ENCODE data around the gene KCNQ1.

Gene KCNQ1

DNA sequence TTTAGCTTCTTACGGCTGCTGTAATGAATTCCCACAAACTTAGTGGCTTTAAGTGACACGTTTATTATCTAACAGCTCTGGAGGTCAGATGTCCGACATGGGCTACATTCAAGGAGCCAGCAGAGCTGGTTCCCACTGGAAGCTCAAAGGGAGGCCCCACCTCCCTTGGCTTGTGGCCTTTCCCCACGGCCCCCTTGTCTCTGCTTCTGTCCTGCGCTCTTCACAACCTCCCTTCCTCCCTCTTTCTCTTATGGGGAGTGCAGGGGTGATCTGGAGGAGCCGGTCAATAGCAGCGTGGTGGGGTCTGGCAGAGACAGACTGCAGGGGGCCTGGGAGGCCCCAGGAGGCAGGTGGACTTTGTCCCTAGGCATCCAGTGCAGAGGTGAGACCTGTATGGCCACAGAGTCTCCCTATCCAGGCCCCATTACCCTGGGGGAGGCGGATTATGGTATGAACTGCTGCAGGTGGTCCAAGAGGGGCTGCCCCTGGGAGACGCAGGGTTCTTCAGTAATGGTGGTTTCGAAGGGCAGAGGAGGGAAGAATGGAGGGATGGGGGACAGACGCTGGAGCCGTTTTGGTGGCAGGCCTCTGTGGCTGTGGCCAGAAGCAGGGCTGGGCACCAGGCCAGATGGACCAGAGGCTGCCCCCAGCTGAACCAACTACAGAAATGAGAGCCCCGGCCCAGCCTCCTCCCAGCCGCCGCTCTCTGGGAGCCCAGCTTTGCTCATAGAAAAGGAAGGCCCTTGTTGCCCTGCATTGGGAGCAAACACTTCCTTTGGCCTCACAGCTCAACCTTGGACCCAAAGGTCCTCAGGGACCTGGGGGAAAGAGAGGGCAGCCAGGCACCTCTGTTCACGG, 285.7 kb downstream of the KCNQ1 start:
- DNase-seq (ENCODE audit: low read depth in 2 of 2), result no peak

DNA sequence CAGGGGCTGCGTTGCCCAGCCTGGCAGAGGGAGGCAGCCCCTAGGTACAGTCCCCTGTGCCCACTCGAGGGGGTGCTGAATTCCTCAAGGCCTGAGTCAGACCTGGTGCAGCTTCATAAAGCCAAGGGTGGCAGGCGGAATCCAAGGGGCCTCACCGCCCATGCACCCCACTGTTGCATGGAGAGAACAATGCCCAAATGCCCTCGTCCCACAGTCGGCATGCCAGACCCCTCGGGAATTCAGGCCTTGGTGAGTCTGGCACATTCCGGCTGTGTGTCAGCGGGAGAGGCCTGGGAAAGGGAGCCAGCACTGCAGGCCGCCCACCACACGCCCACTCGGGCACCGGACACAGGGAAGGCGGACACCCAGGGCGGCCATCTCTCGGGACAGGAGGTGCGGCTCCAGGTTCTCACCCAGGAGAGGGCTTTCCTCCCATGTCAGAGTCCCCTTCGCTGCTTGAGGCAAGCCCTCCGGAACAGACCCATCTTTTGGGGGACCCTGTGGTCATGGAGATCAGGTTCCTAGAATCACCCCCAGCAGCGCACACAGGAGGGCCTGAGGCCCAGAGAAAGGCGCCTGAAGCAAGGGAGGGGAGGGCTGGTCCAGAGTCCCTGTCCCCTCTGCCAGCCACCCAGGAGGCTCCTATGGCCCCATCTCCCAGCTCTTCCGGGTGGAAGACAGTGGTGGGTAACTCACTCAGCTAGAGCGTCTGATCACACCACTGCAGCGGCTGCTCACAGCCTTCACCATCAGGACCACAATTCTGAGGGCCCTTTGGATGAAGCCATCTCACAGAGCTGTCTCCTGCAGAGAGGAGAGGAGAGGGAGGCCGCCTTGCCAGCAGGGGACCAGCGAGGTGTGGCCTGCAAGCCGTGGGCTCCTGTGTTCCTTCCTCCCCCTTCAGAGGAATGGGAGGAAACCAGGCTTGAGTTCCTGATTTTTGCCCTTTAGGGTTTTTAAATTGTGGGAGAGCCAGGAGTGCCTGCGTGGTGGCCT, 286.6 kb downstream of the KCNQ1 start:
- no peak for DNase-seq (ENCODE audit: low read depth in 2 of 2)

- DNase-seq (ENCODE audit: low read depth in 2 of 2), result no peak
Observed at GRCh38 chr11:2732261-2732939, 287.6 kb downstream of the KCNQ1 start.

- DNase-seq (ENCODE audit: low read depth in 2 of 2), result no peak
Observed at GRCh38 chr11:2732940-2733628, 288.3 kb downstream of the KCNQ1 start.

GRCh38 chr11:2734181-2735052, 289.6 kb downstream of the KCNQ1 start:
- DNase-seq (ENCODE audit: low read depth in 2 of 2), result no peak

- no peak for DNase-seq (ENCODE audit: low read depth in 2 of 2)
Observed at GRCh38 chr11:2735053-2735589, 290.3 kb downstream of the KCNQ1 start.

GRCh38 chr11:2736577-2737225, 291.9 kb downstream of the KCNQ1 start:
- DNase-seq (ENCODE audit: low read depth in 2 of 2), result no peak

- DNase-seq (ENCODE audit: low read depth in 2 of 2), result no peak
Observed at GRCh38 chr11:2737226-2737590, 292.4 kb downstream of the KCNQ1 start.

DNA sequence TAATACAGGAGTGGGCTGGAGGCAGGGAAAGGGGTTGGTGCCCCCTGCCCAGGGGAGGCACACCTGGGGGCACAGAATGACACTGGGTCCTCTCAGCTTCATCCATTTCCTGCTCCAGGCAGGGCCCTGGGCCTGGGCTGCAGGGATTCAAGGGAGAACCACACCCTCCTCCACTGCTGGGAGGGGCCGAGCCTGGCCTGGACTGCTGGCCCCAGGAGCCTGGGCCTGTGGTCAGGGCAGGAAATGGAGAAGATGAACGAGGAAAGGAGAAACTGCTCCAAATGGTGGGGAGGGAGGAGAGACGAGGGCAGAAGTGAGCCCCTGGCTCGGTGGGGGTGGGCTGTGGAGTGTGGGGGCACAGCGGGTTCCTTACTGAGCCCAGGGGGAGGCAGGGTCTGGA, 293.1 kb downstream of the KCNQ1 start:
- no peak for DNase-seq (ENCODE audit: low read depth in 2 of 2)

- no peak for DNase-seq (ENCODE audit: low read depth in 2 of 2)
Observed at GRCh38 chr11:2738551-2739431, 294.0 kb downstream of the KCNQ1 start.

DNA sequence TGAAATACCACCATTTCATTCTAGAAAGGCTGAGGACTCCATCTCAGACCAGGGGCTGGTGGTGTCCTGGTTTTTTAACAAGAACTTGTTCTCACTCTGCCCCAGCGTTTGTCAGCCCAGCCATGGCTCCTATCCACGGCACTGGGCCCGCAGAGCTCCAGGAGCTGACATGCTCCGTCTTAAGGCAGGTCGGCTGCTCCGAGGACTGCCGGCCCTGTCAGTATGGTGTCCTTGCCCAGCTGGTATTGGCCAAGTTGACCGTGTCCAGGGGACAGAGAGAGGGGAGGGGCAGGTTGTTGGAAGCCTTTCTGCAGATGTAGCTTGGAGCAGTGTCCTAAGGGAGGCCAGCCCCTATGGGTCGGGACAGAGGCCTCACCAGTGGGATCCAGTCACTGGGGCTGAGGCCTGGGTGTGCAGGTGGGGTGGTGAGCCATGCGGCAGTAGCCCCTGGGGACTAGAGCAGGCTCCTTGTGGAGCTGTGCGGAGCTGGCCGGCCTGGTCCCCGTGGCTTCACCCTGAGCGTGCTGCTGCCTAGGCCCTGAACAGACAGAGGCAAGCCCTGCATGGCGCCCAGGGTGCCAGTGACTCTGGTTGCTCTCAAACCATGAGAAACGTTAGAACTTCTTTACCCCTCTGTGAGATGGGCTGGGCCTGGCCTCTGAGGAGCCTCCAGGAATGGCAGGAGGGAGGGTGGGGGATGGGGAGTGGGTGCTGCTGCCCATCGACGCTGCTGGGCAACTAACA, 294.9 kb downstream of the KCNQ1 start:
- no peak for DNase-seq (ENCODE audit: low read depth in 2 of 2)

DNA sequence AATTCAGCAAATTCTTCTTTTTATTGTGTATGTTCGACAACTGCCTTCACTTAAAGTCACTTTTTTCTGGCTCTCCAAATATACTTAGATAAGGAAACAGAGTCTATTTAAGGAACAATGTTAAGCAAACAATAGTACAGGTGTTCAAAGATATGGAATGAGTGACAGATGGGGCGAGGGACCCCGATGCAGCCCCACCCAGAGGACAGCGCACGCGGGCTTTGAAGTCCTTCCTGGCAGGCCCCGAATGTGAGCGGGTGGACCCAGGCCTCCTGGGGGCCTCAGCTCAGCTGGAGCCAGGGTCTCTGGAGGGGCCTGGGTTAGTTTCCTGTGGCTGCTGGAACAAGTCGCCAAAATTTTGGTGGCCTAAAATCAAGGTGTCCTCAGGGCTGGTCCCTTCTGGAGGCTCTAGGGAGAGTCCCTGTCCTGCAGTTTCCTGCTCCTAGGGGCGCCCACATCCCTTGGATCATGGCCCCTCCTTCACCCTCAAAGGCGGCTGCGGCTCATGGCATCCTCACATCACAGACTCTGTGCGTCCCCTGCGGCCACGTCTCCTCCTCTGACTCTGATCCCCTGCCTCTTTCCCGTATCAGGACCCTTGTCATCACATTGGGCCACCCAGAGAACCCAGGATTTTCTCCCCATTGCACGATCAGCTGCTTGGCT, 295.6 kb downstream of the KCNQ1 start:
- DNase-seq (ENCODE audit: low read depth in 2 of 2), result no peak

- DNase-seq (ENCODE audit: low read depth in 2 of 2), result no peak
Observed at GRCh38 chr11:2741006-2741376, 296.2 kb downstream of the KCNQ1 start.

DNA sequence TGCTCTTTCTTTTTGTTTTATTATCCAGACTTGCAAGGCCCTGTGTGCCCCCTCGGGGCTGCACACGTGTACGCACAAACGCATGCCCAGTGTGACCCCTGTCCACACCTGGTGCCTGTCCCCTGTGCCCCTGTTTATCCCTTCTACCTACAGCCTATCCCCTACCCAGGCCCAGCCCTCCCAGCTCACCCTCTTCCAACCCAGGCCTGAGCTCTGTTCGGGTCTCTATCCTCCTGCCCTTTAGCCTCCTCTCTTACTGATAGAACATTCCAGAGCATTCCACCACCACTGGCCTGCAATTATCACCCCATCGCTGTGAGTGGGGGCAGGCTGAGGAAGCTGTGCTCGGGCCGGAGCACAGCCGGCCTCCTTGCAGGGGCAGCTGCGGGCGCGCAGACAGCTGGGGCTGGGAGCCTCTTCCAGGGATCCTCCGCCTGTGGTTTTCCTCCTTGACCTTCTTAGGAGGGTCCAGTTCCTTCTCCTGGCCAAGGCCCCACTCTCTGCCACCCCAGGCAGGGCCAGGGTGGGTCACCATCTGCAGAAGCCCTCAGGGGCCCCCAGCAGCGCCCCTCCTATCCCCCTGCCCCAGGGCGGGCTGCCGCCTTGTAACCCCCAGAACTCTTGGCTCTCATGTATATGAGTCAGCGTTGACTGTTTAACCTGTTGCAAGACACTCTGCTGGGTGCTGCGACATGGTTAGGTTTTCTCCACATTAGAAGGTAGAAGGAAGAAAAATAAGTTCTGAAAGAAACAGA, 296.7 kb downstream of the KCNQ1 start:
- DNase-seq (ENCODE audit: low read depth in 2 of 2), result no peak

GRCh38 chr11:2742201-2742600, 297.4 kb downstream of the KCNQ1 start:
- no peak for DNase-seq (ENCODE audit: low read depth in 2 of 2)

GRCh38 chr11:2742611-2743426, 298.0 kb downstream of the KCNQ1 start:
- DNase-seq (ENCODE audit: low read depth in 2 of 2), result no peak

All from stimulated activated CD8-positive, alpha-beta memory T cell treated with anti-CD3 and anti-CD28 coated beads, Interleukin-7, amount 100 ng/mL, for 1 hour (primary cell).